ENCODE data around the gene APOBEC4.
"Not testable (repeated sequence)": the region's sequence is repeated elsewhere in the genome, so short reads cannot be mapped to it uniquely, and the experiment has no call there.

Gene APOBEC4

DNA sequence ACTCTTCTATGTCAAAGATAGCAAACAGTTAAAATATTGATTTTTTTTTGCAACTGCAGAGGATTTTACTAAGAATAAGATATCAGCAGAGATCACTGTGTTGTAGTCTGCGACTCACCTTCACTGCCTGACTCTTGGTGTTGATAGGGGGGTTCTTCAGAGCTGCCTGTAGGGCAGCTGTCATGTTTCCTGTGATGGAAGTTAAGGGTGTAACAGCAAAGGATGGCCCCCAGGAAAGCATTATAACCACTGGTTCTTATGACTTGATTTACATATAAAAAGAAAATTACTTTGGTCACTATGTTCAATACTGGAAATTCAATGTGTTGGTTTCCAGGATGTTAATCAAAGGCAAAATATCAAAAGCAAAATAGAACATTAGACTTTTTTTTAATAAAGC lies 20.2 kb downstream of the APOBEC4 start:
- peaks cover 6 to 45% of the 10 kb centered on the region in 2 donors for H3K4me1 ChIP-seq (ENCODE audit: control insufficient read depth in 1 of 2, insufficient read depth in 2 of 2, low read length in 2 of 2)
- H3K36me3 ChIP-seq (ENCODE audit: control insufficient read depth in 1 of 2, insufficient read depth in 2 of 2, low read length in 2 of 2), result peaks cover 20 to 27% of the 10 kb centered on the region in 2 donors
- H3K27me3 ChIP-seq (ENCODE audit: low read depth, low read length), result no peaks in the 10 kb centered on the region
- H3K9me3 ChIP-seq (ENCODE audit: control insufficient read depth in 1 of 2, low read length in 2 of 2), result no peaks in the 10 kb centered on the region
- peak overlapping the region; percentile 84 to 89 for H3K4me3 ChIP-seq (ENCODE audit: low read depth in 1 of 2, low read length in 2 of 2)
- H3K27ac ChIP-seq (ENCODE audit: low read length), result peak overlapping the region; percentile 94

DNA sequence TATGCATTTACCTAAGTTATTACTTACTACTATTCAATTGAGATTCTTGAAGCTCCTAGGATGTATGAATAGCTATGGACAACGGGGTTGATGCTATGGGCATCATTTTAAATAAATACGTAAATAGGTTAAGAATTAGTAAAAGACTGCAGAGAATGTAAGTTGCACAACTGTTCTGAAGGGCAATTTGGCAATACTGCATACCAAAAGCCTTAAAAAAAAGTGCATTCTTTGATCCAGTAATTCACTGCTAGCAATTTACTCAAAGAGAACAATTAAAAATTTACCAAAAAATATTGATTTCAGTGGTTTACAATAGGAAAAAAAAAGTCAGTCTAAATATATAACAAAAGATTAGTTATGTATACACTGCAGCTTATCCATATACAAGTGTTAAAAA lies 21.0 kb downstream of the APOBEC4 start:
- no peaks in the 10 kb centered on the region for H3K9me3 ChIP-seq (ENCODE audit: control insufficient read depth in 1 of 2, low read length in 2 of 2)
- peak overlapping the region; percentile 94 for H3K27ac ChIP-seq (ENCODE audit: low read length)
- H3K27me3 ChIP-seq (ENCODE audit: low read depth, low read length), result no peaks in the 10 kb centered on the region
- H3K36me3 ChIP-seq (ENCODE audit: control insufficient read depth in 1 of 2, insufficient read depth in 2 of 2, low read length in 2 of 2), result peaks cover 20 to 30% of the 10 kb centered on the region in 2 donors
- H3K4me1 ChIP-seq (ENCODE audit: control insufficient read depth in 1 of 2, insufficient read depth in 2 of 2, low read length in 2 of 2), result peaks cover 6 to 51% of the 10 kb centered on the region in 2 donors
- H3K4me3 ChIP-seq (ENCODE audit: low read depth in 1 of 2, low read length in 2 of 2), result peak overlapping the region; percentile 84 to 89

GRCh38 chr1:183630748-183631147 lies 22.4 kb downstream of the APOBEC4 start:
- H3K36me3 ChIP-seq (ENCODE audit: control insufficient read depth in 1 of 2, insufficient read depth in 2 of 2, low read length in 2 of 2), result peaks cover 23 to 33% of the 10 kb centered on the region in 2 donors
- no peaks in the 10 kb centered on the region for H3K9me3 ChIP-seq (ENCODE audit: control insufficient read depth in 1 of 2, low read length in 2 of 2)
- H3K4me1 ChIP-seq (ENCODE audit: control insufficient read depth in 1 of 2, insufficient read depth in 2 of 2, low read length in 2 of 2), result peaks cover 11 to 56% of the 10 kb centered on the region in 2 donors
- peak overlapping the region in 1 of 2 donors; percentile 19 for H3K4me3 ChIP-seq (ENCODE audit: low read depth in 1 of 2, low read length in 2 of 2)
- H3K27me3 ChIP-seq (ENCODE audit: low read depth, low read length), result no peaks in the 10 kb centered on the region
- peak overlapping the region; percentile 36 for H3K27ac ChIP-seq (ENCODE audit: low read length)

- no peak overlapping the region for H3K27ac ChIP-seq (ENCODE audit: low read length)
- H3K4me1 ChIP-seq (ENCODE audit: control insufficient read depth in 1 of 2, insufficient read depth in 2 of 2, low read length in 2 of 2), result peaks cover 15 to 64% of the 10 kb centered on the region in 2 donors
- peaks cover 29 to 33% of the 10 kb centered on the region in 2 donors for H3K36me3 ChIP-seq (ENCODE audit: control insufficient read depth in 1 of 2, insufficient read depth in 2 of 2, low read length in 2 of 2)
- no peaks in the 10 kb centered on the region for H3K9me3 ChIP-seq (ENCODE audit: control insufficient read depth in 1 of 2, low read length in 2 of 2)
- no peak overlapping the region for H3K4me3 ChIP-seq (ENCODE audit: low read depth in 1 of 2, low read length in 2 of 2)
- no peaks in the 10 kb centered on the region for H3K27me3 ChIP-seq (ENCODE audit: low read depth, low read length)
Observed at GRCh38 chr1:183628537-183628936, 24.6 kb downstream of the APOBEC4 start.

- not testable (repeated sequence) for H3K4me3 ChIP-seq (ENCODE audit: low read depth in 1 of 2, low read length in 2 of 2); H3K9me3 ChIP-seq (ENCODE audit: control insufficient read depth in 1 of 2, low read length in 2 of 2); H3K27me3 ChIP-seq (ENCODE audit: low read depth, low read length)
- Histone ChIP-seq H3K27ac (ENCODE audit: low read length) (peak overlapping the region; percentile 6), H3K36me3 (ENCODE audit: control insufficient read depth in 1 of 2, insufficient read depth in 2 of 2, low read length in 2 of 2) (peaks cover 19 to 33% of the 10 kb centered on the region in 2 donors), H3K4me1 (ENCODE audit: control insufficient read depth in 1 of 2, insufficient read depth in 2 of 2, low read length in 2 of 2) (peaks cover 9 to 44% of the 10 kb centered on the region in 2 donors)
Observed at GRCh38 chr1:183626236-183626635, 26.9 kb downstream of the APOBEC4 start.

GRCh38 chr1:183622884-183623785 lies 30.0 kb downstream of the APOBEC4 start:
- Histone ChIP-seq H3K36me3 (ENCODE audit: control insufficient read depth in 1 of 2, insufficient read depth in 2 of 2, low read length in 2 of 2) (peaks cover 6 to 11% of the 10 kb centered on the region in 2 donors), H3K4me3 (ENCODE audit: low read depth in 1 of 2, low read length in 2 of 2) (no peak overlapping the region), H3K9me3 (ENCODE audit: control insufficient read depth in 1 of 2, low read length in 2 of 2) (no peaks in the 10 kb centered on the region), H3K27ac (ENCODE audit: low read length) (peak overlapping the region; percentile 30), H3K27me3 (ENCODE audit: low read depth, low read length) (no peaks in the 10 kb centered on the region), H3K4me1 (ENCODE audit: control insufficient read depth in 1 of 2, insufficient read depth in 2 of 2, low read length in 2 of 2) (peaks cover 9 to 27% of the 10 kb centered on the region in 2 donors)

DNA sequence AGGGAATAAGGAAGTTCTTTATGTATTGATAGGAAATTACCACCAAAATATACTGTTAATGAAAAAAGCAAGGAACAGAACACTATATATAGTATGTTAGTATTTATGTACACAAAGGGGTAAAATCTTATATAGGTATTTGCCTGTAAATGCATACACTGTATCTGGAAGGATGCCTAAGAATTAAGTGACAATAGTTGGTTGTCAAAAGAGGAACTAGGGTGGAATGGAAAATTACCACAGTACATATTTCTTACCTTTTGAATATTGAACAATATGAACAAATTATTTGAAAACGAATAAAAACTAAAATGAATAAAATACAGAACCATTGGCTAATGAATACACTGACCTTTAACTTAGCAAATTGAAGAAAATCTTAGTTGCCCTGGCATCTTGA lies 31.1 kb downstream of the APOBEC4 start:
- Histone ChIP-seq H3K4me1 (ENCODE audit: control insufficient read depth in 1 of 2, insufficient read depth in 2 of 2, low read length in 2 of 2) (peaks cover 9 to 19% of the 10 kb centered on the region in 2 donors), H3K4me3 (ENCODE audit: low read depth in 1 of 2, low read length in 2 of 2) (no peak overlapping the region), H3K9me3 (ENCODE audit: control insufficient read depth in 1 of 2, low read length in 2 of 2) (no peaks in the 10 kb centered on the region), H3K27me3 (ENCODE audit: low read depth, low read length) (no peaks in the 10 kb centered on the region), H3K27ac (ENCODE audit: low read length) (no peak overlapping the region), H3K36me3 (ENCODE audit: control insufficient read depth in 1 of 2, insufficient read depth in 2 of 2, low read length in 2 of 2) (peaks cover 3 to 11% of the 10 kb centered on the region in 2 donors)

DNA sequence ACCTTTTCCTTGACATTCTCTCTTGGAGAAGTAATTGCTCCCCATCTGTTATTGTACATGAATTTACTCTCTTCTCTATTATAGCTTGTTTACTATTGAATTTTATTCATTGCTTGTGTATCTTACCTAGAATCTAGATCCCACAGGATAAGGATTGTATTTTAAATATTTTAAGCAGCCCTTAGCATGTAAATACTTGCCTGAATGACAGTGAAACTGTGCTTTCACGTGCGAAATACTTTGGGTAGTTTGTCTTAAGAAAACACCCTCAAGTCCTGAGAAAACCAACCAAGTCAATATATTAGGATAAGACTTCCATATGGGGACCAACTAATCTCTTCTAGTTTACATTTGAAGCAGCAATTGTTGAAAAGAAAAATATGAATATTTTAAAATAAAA lies 32.8 kb downstream of the APOBEC4 start:
- H3K36me3 ChIP-seq (ENCODE audit: control insufficient read depth in 1 of 2, insufficient read depth in 2 of 2, low read length in 2 of 2), result peaks cover 0 to 5% of the 10 kb centered on the region in 2 donors
- H3K27ac ChIP-seq (ENCODE audit: low read length), result no peak overlapping the region
- H3K4me1 ChIP-seq (ENCODE audit: control insufficient read depth in 1 of 2, insufficient read depth in 2 of 2, low read length in 2 of 2), result peaks cover 0 to 3% of the 10 kb centered on the region in 2 donors
- H3K4me3 ChIP-seq (ENCODE audit: low read depth in 1 of 2, low read length in 2 of 2), result no peak overlapping the region
- no peaks in the 10 kb centered on the region for H3K9me3 ChIP-seq (ENCODE audit: control insufficient read depth in 1 of 2, low read length in 2 of 2)
- no peaks in the 10 kb centered on the region for H3K27me3 ChIP-seq (ENCODE audit: low read depth, low read length)

DNA sequence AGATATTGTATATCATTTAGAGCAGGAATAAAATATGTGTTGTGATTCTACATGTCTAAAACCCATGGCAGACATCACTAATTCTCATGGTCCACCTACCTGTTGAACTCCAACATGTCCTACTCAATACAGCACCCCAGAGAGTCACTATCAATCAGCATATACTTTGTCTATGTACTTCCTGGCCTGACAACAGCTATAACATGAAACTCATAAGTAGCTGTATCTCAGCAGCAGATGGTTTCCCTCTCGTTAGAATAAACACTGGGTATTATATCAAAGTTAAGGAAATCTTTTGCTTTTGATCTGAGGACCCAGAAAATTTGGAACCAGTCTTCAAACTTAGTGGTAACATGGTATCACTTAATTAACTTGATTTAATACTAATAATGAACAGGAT lies 33.3 kb downstream of the APOBEC4 start:
- no peak overlapping the region for H3K4me3 ChIP-seq (ENCODE audit: low read depth in 1 of 2, low read length in 2 of 2)

GRCh38 chr1:183618202-183618601 lies 34.9 kb downstream of the APOBEC4 start:
- H3K4me3 ChIP-seq (ENCODE audit: low read depth in 1 of 2, low read length in 2 of 2); H3K27ac ChIP-seq (ENCODE audit: low read length); H3K9me3 ChIP-seq (ENCODE audit: control insufficient read depth in 1 of 2, low read length in 2 of 2); H3K27me3 ChIP-seq (ENCODE audit: low read depth, low read length); H3K4me1 ChIP-seq (ENCODE audit: control insufficient read depth in 1 of 2, insufficient read depth in 2 of 2, low read length in 2 of 2); H3K36me3 ChIP-seq (ENCODE audit: control insufficient read depth in 1 of 2, insufficient read depth in 2 of 2, low read length in 2 of 2): not testable (repeated sequence)

More for the DNA sequence above, 33.3 kb downstream of the APOBEC4 start:
- Histone ChIP-seq H3K27me3 (ENCODE audit: low read depth, low read length) (no peaks in the 10 kb centered on the region), H3K27ac (ENCODE audit: low read length) (no peak overlapping the region), H3K4me1 (ENCODE audit: control insufficient read depth in 1 of 2, insufficient read depth in 2 of 2, low read length in 2 of 2) (no peaks in the 10 kb centered on the region), H3K9me3 (ENCODE audit: control insufficient read depth in 1 of 2, low read length in 2 of 2) (no peaks in the 10 kb centered on the region), H3K36me3 (ENCODE audit: control insufficient read depth in 1 of 2, insufficient read depth in 2 of 2, low read length in 2 of 2) (peaks cover 0 to under 1% of the 10 kb centered on the region in 2 donors)

- H3K9me3 ChIP-seq (ENCODE audit: control insufficient read depth in 1 of 2, low read length in 2 of 2); H3K36me3 ChIP-seq (ENCODE audit: control insufficient read depth in 1 of 2, insufficient read depth in 2 of 2, low read length in 2 of 2); H3K4me3 ChIP-seq (ENCODE audit: low read depth in 1 of 2, low read length in 2 of 2); H3K27me3 ChIP-seq (ENCODE audit: low read depth, low read length); H3K27ac ChIP-seq (ENCODE audit: low read length): not testable (repeated sequence)
- peaks cover 8 to 13% of the 10 kb centered on the region in 2 donors for H3K4me1 ChIP-seq (ENCODE audit: control insufficient read depth in 1 of 2, insufficient read depth in 2 of 2, low read length in 2 of 2)
Observed at GRCh38 chr1:183612975-183613374, 40.1 kb downstream of the APOBEC4 start.
